A549 treated with AZD9567 at 1 μM for 4 hours (cell line): ENCODE data around the gene ANKRD35. TPM values are rescaled to one million over a fixed set of nuclear protein-coding genes. Genes with fewer than 3 reads are reported as not detected.

Experiments
- total RNA-seq: library from RNA; stranded (reverse); fragments of 200-300 nt; extraction: Qiagen RNA extraction; gene quantifications from 5 replicates; pipeline ENCODE4 v1.2.3, GENCODE V29; 2022; ENCODE audit not compliant: insufficient read depth

ANKRD35 gene
- total RNA-seq = not detected in 5 replicates

GRCh38 chr1:145885738-145886287, at the start of gene ANKRD35:
ANKRD35 (minus strand) TSS chr1:145885866; CDS start chr1:145885758, 108 bp downstream.

GRCh38 chr1:145927063-145927886, 41.6 kb upstream of the ANKRD35 start, which contains the start of gene RBM8A:
RBM8A (minus strand) TSS chr1:145927484; CDS start chr1:145927426, 58 bp downstream.

GRCh38 chr1:145918144-145918991, 32.7 kb upstream of the ANKRD35 start, which contains the start of gene PEX11B:
PEX11B (minus strand) TSS chr1:145918717; CDS start chr1:145918688, 29 bp downstream.

GRCh38 chr1:145858901-145859490, 26.7 kb downstream of the ANKRD35 start, which contains the start of gene PIAS3:
PIAS3 (minus strand) TSS chr1:145859081; CDS start chr1:145858990, 91 bp downstream.

GRCh38 chr1:145845514-145846161, 40.0 kb downstream of the ANKRD35 start, which contains the start of gene NUDT17:
NUDT17 (plus strand) TSS chr1:145845630; CDS start chr1:145845641, 11 bp downstream.

GRCh38 chr1:145823565-145824498, 61.8 kb downstream of the ANKRD35 start, which contains the start of the genes POLR3C and RNF115:
POLR3C (plus strand) TSS chr1:145824200; CDS start chr1:145825777, 1,577 bp downstream.
RNF115 (minus strand) TSS chr1:145824095; CDS start chr1:145823873, 222 bp downstream.

Other genes starting within 250 kb of the ANKRD35 start
- gene PDZK1, start 178.5 kb downstream of the ANKRD35 start, total RNA-seq = 0.57 to 0.85 TPM (median 0.74 TPM) in 4 of 5 replicates, not detected in the other
- not detected in 5 replicates for gene CD160, start 166.4 kb downstream of the ANKRD35 start, total RNA-seq
- 12.3 to 15.7 TPM (median 12.3 TPM) in 5 replicates for gene RNF115, start 61.8 kb downstream of the ANKRD35 start, total RNA-seq
- 33.2 to 43.4 TPM (median 36.7 TPM) in 5 replicates for gene POLR3C, start 61.7 kb downstream of the ANKRD35 start, total RNA-seq
- 5.1 to 6.4 TPM (median 5.9 TPM) in 5 replicates for gene NUDT17, start 40.2 kb downstream of the ANKRD35 start, total RNA-seq
- gene PIAS3, start 26.8 kb downstream of the ANKRD35 start, total RNA-seq = 31.8 to 47.9 TPM (median 37.4 TPM) in 5 replicates
- 0.58 to 1.3 TPM (median 0.92 TPM) in 4 of 5 replicates, not detected in the other for gene ITGA10, start 24.2 kb upstream of the ANKRD35 start, total RNA-seq
- 31.0 to 36.0 TPM (median 33.0 TPM) in 5 replicates for gene PEX11B, start 32.9 kb upstream of the ANKRD35 start, total RNA-seq
- gene RBM8A, start 41.6 kb upstream of the ANKRD35 start, total RNA-seq = 188 to 233 TPM (median 231 TPM) in 5 replicates
- 9.8 to 15.5 TPM (median 10.1 TPM) in 5 replicates for gene LIX1L, start 72.2 kb upstream of the ANKRD35 start, total RNA-seq
- gene ANKRD34A, start 78.7 kb upstream of the ANKRD35 start, total RNA-seq = 0.16 to 0.27 TPM (median 0.18 TPM) in 4 of 5 replicates, not detected in the other
- 10.9 to 13.8 TPM (median 11.5 TPM) in 5 replicates for gene POLR3GL, start 78.8 kb upstream of the ANKRD35 start, total RNA-seq
- 0.14 to 2.3 TPM (median 0.22 TPM) in 5 replicates for gene TXNIP, start 110.7 kb upstream of the ANKRD35 start, total RNA-seq
- not detected in 5 replicates for gene HJV, start 135.9 kb upstream of the ANKRD35 start, total RNA-seq